HEK293T (cell line): ENCODE data around the gene PHF14.

Experiments used
- CTCF ChIA-PET: fragments of 350-600 bp; formaldehyde crosslinking; extraction: SDS; loops from one replicate; lab custom pipeline; 2021; ENCODE audit warnings: antibody characterized with exemption, inconsistent platforms; lab: Yijun Ruan, JAX
- POLR2A ChIA-PET: fragments of 350-600 bp; formaldehyde crosslinking; extraction: SDS; loops from one replicate; lab custom pipeline; 2020; ENCODE audit warnings: antibody characterized with exemption, inconsistent platforms; lab: Yijun Ruan, JAX
- DNase-seq: peaks from one replicate; pipeline ENCODE4 v3.0.0; 2012; ENCODE audit warnings: mixed read lengths; ENCODE audit errors: extremely low spot score
- ARNT ChIP-seq: fragments of 450-650 bp; IDR thresholded peaks from 2 replicates; pipeline ENCODE4 v1.6.1; 2017; ENCODE audit warnings: mild to moderate bottlenecking
- BHLHE40 ChIP-seq: fragments of 450-650 bp; IDR thresholded peaks from 2 replicates; pipeline ENCODE4 v1.6.1; 2016; ENCODE audit warnings: mild to moderate bottlenecking, moderate library complexity, borderline replicate concordance
- CTBP1 ChIP-seq: fragments of 450-650 bp; IDR thresholded peaks from 2 replicates; pipeline ENCODE4 v1.6.1; 2016; ENCODE audit warnings: borderline replicate concordance
- ELF4 ChIP-seq: fragments of 450-650 bp; IDR thresholded peaks from 2 replicates; pipeline ENCODE4 v1.6.1; 2017; ENCODE audit warnings: antibody characterized with exemption
- FOXA1 ChIP-seq: fragments of 450-650 bp; IDR thresholded peaks from 2 replicates; pipeline ENCODE4 v1.6.1; 2016; ENCODE audit warnings: mild to moderate bottlenecking
- FOXK2 ChIP-seq: fragments of 450-650 bp; IDR thresholded peaks from 2 replicates; pipeline ENCODE4 v1.6.1; 2016; ENCODE audit warnings: mild to moderate bottlenecking
- FOXM1 ChIP-seq: fragments of 450-650 bp; IDR thresholded peaks from 2 replicates; pipeline ENCODE4 v1.6.1; 2017; ENCODE audit warnings: mild to moderate bottlenecking, borderline replicate concordance
- HDGF ChIP-seq: fragments of 450-650 bp; IDR thresholded peaks from 2 replicates; pipeline ENCODE4 v1.6.1; 2017; ENCODE audit warnings: antibody characterized with exemption, borderline replicate concordance
- L3MBTL2 ChIP-seq: fragments of 450-650 bp; conservative IDR thresholded peaks from 2 replicates; pipeline ENCODE4 v1.6.1; 2016; ENCODE audit warnings: mild to moderate bottlenecking
- LEF1 ChIP-seq: fragments of 450-650 bp; IDR thresholded peaks from 2 replicates; pipeline ENCODE4 v1.6.1; 2017; ENCODE audit warnings: mild to moderate bottlenecking, borderline replicate concordance
- NFRKB ChIP-seq: fragments of 450-650 bp; IDR thresholded peaks from 2 replicates; pipeline ENCODE4 v1.6.1; 2016; ENCODE audit warnings: mild to moderate bottlenecking, moderate library complexity
- SP1 ChIP-seq: fragments of 450-650 bp; IDR thresholded peaks from 2 replicates; pipeline ENCODE4 v1.6.1; 2017
- SUZ12 ChIP-seq: fragments of 450-650 bp; IDR thresholded peaks from 2 replicates; pipeline ENCODE4 v1.6.1; 2016; ENCODE audit warnings: mild to moderate bottlenecking
- TARDBP ChIP-seq: fragments of 450-650 bp; IDR thresholded peaks from 2 replicates; pipeline ENCODE4 v1.6.1; 2016
- ZNF384 ChIP-seq: fragments of 450-650 bp; IDR thresholded peaks from 2 replicates; pipeline ENCODE4 v1.6.1; 2016
- TF ChIP-seq, protein P1 (sequence below): fragments of 450-650 bp; IDR thresholded peaks from 2 replicates; pipeline ENCODE4 v1.6.1; 2016

The PHF14 gene

DNA sequence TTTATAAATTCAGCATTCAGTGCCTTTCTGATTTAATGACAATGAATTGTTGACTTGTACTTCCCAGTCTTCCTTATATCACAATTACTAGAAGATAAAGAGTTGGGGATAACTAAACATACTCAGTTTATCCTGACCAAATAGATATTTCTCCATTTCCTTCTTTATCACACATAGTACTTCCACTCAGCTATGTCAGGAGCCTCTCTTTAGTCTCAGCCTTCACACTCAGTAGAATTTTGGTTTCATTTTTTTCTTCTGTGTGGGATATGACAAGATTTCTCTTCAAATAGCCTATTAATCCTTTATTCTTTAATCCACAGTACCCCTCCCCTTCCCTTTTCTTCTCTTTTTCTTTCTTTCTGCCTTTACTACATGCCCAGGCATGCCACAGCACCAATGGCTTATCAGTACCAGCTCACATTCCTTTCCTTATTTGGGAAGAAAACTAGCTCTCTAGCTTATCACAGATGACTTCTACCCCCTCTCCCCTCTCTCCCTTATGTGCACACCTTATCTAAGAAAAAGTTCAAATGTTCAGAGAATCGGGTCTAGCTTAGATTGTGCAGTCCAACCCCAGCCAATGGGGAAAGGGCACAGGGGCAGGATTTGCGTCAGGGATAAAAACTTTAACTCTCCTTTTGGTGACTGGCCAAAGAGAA, 109.0 kb downstream of the PHF14 start:
- TF ChIP-seq FOXA1 (no peak), FOXK2 (no peak)
- DNase-seq, result no peak
- ChIA-PET CTCF (no interaction called here), POLR2A (no interaction called here)

DNA sequence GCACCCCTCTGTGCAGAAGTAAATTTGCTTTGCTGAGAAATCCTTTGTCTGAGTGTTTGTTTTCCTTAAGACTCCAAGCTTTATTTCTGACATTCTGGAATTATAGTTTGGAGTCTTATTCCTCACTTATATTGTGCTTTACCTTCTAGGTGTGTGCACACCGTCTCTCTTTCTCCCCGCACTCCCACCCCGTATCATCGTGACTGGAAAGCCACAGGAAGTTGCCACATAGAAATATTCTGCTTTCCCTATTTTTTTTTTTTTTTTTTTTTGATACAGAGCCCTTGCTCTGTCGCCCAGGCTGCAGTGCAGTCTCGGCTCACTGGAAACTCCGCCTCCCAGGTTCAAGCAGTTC, 109.5 kb downstream of the PHF14 start:
- CTCF ChIA-PET, result no interaction called here
- POLR2A ChIA-PET, result no interaction called here
- DNase-seq, result no peak
- no peak for TF ChIP-seq SUZ12
- TF ChIP-seq BHLHE40, result no peak
- TF ChIP-seq NFRKB, result no peak
- TF ChIP-seq CTBP1, result no peak
- no peak for TF ChIP-seq LEF1
- no peak for TF ChIP-seq FOXA1
- TF ChIP-seq HDGF, result no peak
- no peak for TF ChIP-seq TARDBP
- no peak for TF ChIP-seq FOXK2
- TF ChIP-seq ELF4, result no peak
- no peak for TF ChIP-seq FOXM1
- TF ChIP-seq, protein P1, sequence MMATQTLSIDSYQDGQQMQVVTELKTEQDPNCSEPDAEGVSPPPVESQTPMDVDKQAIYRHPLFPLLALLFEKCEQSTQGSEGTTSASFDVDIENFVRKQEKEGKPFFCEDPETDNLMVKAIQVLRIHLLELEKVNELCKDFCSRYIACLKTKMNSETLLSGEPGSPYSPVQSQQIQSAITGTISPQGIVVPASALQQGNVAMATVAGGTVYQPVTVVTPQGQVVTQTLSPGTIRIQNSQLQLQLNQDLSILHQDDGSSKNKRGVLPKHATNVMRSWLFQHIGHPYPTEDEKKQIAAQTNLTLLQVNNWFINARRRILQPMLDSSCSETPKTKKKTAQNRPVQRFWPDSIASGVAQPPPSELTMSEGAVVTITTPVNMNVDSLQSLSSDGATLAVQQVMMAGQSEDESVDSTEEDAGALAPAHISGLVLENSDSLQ, result no peak
- TF ChIP-seq ZNF384, result no peak
- TF ChIP-seq ARNT, result no peak

DNA sequence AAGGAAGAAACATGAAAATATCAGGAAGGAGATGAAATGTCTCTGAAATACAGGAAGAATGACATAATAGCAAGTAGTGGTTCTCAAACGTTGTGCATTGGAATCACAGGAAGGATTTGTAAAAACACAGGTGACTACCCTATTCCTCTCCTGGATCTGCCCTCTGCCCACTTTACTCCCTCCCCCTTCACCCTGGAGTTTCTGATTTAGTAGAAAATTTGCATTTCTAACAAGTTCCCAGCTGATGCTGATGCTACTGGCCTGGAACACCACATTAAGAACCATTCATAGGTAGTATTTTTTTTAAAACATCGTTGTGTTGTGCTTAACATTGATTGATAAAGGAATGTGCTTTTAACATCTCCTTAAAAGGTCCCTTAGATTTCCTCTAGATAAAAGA, 130.9 kb downstream of the PHF14 start:
- TF ChIP-seq FOXA1 (no peak), TARDBP (no peak), SUZ12 (no peak), LEF1 (no peak), FOXK2 (no peak), ELF4 (no peak), BHLHE40 (no peak), L3MBTL2 (no peak), ZNF384 (no peak), HDGF (no peak), FOXM1 (no peak), ARNT (no peak), CTBP1 (no peak), NFRKB (no peak), SP1 (no peak)
- TF ChIP-seq, protein P1, result no peak
- POLR2A ChIA-PET, result no interaction called here
- DNase-seq, result no peak
- CTCF ChIA-PET, result no interaction called here

DNA sequence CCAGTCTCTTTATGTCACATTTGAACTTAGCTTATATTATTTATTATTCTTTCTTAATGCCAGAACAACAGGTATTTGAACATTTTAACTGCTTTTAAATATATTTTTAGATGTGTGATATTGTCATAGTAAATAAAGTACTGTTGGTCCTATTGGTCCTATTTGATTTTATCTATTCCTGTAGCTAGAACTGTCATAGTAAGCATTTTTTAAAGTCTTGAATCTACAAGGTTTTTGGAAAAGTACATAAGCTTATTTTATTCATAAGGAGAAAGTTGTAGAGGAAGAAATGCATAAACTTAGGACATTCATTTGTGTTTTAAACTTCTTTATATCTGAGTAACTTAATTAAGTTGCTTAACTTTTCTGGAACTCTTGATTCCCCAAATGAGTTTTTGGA, 136.0 kb downstream of the PHF14 start:
- ChIA-PET CTCF (no interaction called here), POLR2A (no interaction called here)
- no peak for DNase-seq
- TF ChIP-seq ZNF384 (no peak), SUZ12 (no peak), NFRKB (no peak)

DNA sequence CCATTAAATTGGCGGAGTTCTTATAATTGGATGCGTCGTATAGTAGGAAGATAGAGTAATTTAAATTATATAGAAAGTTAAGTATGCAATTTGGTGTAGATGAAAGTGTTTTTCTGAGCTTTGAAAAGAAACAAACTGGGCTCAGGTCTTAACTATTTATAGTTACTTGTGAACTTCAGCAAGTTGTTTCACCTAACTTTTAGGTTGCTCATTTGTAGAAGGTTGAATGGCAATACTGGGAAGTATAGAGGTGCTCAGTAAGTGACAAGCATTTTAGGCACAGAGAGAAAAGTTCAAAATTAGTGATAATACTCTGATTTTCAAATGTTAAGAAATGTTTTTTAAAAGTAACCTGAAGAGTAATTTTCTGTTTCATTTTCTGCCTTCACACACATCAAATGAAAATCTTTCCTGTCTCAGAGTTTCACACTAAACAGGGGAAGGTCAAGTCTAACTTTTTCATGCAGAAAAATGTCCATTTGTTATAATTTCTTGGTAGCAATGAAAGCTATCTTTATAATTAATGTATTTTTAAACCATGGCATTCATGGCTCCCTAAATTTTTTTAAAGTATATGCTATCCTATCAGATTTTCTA, 146.5 kb downstream of the PHF14 start:
- ChIA-PET POLR2A (no interaction called here), CTCF (no interaction called here)
- TF ChIP-seq L3MBTL2, result no peak
- TF ChIP-seq SUZ12, result no peak
- no peak for TF ChIP-seq FOXK2
- TF ChIP-seq ZNF384, result no peak
- no peak for TF ChIP-seq BHLHE40
- TF ChIP-seq, protein P1, result no peak
- TF ChIP-seq SP1, result no peak
- TF ChIP-seq LEF1, result no peak
- no peak for TF ChIP-seq FOXA1
- TF ChIP-seq ARNT, result no peak
- no peak for TF ChIP-seq ELF4
- no peak for TF ChIP-seq FOXM1
- no peak for TF ChIP-seq HDGF
- no peak for TF ChIP-seq TARDBP
- TF ChIP-seq CTBP1, result no peak
- TF ChIP-seq NFRKB, result no peak
- DNase-seq, result no peak

DNA sequence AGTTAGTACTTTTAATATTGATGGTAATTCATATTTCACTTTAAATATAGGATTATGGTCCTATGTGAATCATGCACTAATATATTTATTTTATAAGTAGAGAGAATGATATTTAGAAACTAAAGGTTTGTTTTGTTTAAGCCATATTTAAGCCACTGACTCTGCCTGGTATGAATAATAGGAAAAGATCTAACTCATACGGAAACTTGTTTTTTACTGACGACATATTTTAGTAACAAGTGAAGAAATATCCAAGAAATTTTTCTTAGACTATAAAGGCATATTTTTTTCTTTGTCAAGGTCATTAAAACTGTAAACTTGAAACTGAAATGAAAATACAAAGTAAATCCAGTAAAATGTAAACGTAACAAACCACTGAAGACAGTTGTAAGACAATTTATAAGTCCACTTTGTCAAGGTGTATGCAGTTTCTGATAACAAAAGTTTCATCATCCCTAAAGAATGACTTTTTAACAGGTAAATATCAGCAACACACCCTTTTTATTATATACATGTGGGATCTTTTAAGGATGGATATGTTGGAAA, 147.1 kb downstream of the PHF14 start:
- TF ChIP-seq FOXA1, result no peak
- no peak for TF ChIP-seq FOXM1
- TF ChIP-seq HDGF, result no peak
- ChIA-PET CTCF (no interaction called here), POLR2A (no interaction called here)
- no peak for DNase-seq

DNA sequence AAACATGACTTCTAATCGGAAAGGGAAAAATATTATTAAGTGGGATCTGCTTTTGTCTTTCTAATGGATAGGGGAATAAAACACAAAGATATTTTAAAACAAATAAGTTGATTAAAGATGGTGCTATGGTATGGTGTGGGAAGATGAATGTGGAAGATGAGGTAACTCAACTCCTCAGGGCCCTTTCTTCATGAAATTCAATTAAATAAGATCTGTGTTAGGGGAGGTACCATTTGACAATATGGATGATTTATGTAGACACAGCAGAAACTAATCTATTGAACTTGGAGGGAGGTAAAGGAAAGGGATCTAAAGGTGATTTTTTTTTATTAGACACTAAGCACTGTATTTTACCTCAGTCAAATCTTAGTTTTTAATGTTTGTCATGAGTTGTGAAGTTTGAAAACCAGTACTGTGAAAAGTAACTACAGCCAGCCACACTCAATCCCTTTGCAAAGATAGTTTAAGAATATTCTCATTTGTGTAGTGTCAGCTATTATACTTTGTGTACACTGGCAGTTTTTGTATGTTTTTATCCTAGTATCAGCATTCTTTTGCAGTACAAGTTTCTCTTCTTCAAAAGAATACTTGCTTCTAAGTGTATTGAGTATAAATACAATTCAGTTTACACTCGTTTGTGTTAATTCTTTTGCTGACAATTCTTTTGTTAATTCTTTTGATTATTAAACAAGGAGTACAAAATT, 151.3 kb downstream of the PHF14 start:
- DNase-seq, result no peak
- no peak for TF ChIP-seq FOXM1
- TF ChIP-seq NFRKB, result no peak
- TF ChIP-seq, protein P1, result no peak
- no peak for TF ChIP-seq FOXK2
- POLR2A ChIA-PET, result no interaction called here
- CTCF ChIA-PET, result no interaction called here
